Glomerular endothelial cell (primary cell): ENCODE measurements around the gene LDLRAD4. TPM values are rescaled to one million over a fixed set of nuclear protein-coding genes. Genes with fewer than 3 reads are reported as not detected.

Experiments
- DNase-seq: peaks from one replicate; pipeline ENCODE4 v3.0.0-alpha.2; 2011; ENCODE audit warnings: low read depth, low spot score; ENCODE audit errors: extremely low read depth
- total RNA-seq: library from RNA; depleted of rRNA; stranded (reverse); fragments of >200 nt; gene quantifications from 2 replicates; pipeline ENCODE4 v1.2.3, GENCODE V29; 2015

LDLRAD4 gene
- total RNA-seq, 1 donor from 2014 or later: 13.4 TPM

DNA sequence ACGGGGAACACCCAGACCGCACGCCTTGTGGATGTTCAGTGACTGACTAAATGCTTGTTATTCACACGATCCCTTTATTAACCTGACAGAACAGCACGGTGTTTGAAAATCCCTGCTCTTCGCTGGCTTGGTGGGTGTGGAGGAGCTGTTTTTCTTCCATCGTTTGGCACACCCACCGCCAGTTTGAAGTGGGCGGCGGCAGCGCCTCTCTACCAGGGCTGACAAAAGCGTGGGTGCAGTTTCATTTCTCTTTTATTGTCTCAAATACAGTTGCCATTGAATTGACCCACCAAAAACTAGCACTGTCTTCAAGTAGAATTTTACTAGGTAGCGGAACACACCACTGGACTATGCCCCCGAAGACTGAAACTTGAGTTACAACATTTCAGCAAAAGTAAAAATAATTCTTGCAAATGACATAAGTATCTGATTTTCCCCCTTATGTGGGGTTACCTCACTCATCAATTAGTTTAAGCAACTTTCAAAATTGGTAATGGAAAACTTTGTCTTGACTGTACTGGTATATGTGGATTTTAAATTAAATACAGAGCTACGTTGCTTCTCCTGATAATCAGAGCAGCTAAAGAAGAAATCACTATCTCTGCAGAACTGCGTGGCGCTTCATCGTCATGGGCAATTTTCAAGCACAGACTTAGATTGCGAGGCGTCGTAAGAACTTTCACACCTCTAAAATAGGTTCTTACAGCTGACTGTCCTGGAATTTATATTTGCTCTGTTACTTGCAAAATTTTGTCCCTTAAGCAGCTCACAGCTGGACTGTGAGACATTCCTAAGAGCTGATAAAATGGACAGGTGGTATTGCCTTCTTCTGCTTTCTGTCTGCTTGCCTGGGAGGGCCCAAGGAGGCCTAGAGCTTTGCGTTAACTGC is 60.9 kb downstream of the LDLRAD4 start:
- no peak for DNase-seq

DNA sequence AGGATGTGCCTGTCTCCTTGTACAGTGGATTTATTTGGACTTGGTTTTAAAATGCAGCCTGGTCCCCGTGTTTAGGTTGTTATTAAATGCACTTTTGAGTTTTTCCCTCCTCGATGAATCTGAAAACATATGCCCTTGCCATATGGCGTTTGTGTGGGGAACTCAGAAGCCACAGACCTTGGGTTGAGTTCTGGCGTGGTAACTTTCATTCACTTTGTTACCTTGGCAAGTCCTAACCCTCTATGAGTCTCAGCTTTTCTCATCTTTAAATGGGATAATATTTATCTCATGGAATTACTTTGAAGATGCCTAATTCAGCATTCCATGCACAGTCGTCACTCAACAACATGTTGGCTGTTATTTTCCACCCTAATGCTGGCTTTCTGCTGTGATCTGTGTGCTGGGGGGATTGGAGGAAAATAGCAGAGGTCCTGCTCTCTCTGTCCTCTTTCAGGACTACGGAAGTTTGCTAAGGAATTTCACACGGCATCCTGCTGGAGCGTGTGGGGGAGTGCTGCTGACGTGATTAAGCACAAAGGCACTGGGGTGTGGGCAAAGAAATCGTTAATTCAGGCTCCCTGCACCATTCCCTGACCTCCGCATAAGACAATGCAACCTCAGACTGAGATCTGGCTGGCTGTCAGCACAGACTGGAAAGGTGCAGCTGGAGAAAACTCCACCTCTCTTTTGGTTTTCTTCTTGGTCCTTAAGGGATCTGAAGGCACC is 61.7 kb downstream of the LDLRAD4 start:
- no peak for DNase-seq

DNA sequence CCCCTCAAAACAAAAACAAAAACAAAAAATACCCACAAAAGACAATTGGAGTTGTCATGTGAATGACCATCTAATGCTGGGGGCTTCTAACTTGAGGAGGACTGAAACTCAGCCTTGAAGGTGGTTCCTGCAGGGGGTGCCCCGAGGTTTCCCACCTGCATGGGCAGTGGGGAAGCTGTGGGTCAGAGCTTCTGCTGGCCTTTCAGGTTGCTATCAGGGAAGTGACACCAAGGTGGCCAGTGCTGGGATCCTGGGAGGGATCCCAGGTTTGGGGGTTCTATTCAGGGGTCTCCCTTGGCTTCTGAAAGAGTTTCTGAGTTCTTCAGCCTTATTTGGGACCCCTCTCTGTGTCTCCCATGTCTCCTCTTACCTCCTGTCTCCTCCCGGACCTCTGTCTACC is 62.8 kb downstream of the LDLRAD4 start:
- DNase-seq: no peak

DNA sequence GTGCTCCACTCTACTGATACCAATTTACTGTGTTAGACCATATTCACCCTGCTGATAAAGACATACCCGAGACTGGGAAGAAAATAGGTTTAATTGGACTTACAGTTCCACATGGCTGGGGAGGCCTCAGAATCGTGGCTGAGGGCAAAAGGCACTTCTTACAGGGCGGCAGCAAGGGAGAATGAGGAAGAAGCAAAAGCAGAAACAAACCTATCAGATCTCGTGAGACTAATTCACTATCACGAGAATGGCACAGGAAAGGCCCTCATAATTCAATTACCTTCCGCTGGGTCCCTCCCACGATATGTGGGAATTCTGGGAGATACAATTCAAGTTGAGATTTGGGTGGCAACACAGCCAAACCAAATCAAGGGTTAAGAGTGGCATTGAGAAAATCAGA is 65.2 kb downstream of the LDLRAD4 start:
- no peak for DNase-seq

DNA sequence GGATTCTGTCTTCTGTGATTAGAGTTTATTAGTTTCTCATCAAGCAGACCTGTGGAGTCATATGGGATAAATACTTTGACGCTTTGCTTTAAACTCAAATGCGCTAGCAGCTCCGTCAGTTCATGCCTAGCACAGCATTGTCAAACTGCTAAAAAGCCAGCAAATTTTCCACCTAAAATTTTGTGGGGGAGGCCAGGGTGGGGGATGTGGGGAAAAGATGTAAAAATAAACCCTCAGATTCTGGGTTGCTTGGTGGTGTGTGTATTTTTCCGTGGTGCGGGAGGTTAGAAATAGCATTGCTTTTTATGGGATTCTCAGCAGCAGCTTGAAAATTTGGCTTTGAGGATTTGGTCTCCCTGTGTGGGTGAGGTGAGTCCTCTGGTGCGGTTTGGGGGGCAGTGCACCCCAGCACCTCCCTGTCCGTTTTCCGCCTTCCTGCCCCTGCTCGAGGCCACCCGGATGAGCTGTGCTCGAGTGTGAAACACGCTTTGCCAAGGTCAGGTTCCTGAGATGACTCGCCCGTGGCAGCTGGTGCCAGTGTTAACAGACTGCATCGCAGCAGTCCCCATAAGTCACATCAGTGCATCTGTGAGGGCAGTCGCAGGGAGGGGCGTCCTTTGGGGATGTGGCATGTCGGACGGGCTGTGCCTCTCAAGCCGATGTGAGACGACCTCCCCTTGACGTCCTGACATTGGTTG is 65.9 kb downstream of the LDLRAD4 start:
- DNase-seq: no peak

DNA sequence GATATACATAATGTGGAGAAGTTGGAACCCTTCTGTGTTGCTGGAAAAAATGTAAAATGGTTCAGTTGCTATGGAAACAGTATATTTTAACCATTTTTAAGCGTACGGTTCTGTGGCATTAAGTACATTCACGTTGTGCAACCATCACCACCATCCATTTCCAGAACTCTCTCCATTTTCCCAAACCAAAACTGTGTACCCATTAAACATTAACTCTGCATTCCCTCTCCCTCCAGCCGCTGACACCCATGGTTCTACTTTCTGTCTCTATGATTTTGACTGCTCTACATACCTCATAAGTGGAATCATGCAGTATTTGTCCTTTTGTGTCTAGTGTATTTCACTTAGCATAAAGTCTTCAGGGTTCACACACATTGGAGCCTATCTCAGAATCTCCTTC is 67.3 kb downstream of the LDLRAD4 start:
- DNase-seq: no peak

DNA sequence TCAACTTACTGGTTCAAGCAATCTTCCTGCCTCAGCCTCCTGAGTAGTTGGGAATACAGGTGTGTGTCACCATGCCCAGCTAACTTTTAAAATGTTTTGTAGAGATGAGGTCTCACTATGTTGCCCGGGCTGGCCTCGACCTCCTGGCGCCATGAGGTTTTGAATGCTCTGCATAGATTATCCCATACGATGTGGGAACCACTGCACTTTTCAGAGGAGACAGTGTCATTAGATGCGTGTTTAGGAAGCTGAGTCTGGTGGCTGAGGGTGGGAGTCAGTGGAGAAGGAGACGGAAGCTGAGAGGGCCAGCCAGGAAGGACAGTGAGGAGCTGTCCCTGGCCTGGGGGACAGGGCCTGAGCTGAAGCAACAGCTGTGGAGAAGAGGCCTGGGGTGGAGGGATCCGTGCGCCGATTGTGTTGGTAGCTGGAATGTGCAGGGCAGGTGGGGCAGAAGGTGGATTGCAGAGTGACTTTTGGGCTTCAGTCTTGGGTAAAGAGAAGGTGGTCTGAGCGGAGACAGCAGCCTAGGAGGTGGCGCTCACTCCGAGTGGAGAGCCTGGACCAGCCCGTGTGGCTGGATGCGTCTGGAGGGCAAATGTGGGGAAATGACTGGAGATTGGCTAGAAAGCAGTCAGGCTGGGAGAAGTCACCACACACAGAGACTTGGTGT is 68.0 kb downstream of the LDLRAD4 start:
- DNase-seq: no peak

DNA sequence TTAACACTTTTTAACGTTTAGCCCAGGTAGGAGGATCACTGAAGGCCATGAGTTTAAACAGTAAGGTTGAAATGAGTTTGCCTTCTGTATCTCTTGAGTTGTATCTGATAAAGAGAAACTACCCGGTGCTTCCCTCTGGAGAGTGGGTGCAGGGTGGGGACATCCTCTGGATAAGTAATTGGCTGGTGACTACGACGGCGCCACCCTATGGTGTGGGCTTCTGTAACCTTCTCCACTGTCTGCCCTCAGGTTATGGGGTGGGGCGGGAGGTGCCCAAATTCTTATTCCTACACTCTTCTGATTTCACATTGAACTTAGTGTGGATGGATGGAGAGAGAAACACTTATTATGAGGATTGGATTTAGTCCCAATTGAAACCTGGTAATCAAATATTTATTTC is 68.8 kb downstream of the LDLRAD4 start:
- DNase-seq: no peak

DNA sequence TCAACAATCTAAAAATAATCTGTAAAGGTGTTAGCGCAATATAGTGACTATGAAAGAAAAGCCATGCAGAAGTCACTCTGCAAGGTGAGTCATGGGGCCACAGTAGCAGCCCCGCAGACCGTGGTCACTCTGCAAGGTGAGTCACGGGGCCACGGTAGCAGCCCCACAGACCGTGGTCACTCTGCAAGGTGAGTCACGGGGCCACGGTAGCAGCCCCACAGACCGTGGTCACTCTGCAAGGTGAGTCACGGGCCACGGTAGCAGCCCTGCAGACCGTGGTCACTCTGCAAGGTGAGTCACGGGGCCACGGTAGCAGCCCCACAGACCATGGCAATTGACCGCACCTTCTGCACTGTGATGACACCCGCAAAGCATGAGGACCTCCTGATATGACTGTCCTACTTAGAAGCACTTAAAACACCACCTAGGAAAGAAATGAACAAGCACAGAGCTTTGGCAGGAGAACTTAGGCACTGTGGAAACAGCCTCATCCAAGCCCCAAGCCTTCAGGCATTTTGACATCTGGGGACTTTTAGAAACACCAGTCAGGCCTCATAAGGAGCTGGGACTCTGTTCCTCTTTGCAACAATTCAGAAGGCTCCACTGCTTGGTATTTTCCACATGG is 70.1 kb downstream of the LDLRAD4 start:
- no peak for DNase-seq

DNA sequence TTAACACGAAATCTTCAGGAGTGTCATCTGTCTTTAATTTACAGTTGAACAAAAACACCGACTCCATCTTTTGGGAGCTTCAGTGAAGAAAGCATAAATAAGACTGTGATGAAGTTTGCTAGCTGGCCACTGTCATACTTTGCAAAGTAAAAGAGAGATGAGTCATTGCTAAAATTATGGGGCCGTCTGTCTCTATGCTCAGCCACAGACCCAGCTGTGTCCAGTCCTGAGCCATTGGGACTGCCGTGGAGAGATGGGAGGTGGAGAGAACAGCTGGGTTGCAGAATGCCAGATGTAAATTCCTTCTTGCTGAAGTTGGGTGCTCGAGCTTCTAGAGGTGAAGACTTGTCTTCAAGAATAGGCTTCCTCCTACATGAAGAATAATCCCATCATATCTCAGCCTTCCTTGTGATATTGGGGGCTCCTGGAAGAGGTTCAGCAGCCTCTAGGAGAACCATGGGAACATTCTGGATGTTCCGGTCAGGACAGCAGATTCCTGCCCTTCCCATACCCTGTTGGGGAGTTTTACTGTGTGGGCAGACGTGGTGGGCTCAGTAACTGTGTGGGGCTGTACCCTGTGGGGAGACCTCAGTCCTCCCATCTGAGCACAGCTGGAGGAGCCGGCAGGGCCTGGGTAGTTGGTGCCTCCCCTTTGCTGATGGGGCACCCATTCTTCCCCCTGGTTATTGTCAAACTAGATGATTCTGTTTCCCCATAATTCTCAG is 71.1 kb downstream of the LDLRAD4 start:
- DNase-seq: no peak

DNA sequence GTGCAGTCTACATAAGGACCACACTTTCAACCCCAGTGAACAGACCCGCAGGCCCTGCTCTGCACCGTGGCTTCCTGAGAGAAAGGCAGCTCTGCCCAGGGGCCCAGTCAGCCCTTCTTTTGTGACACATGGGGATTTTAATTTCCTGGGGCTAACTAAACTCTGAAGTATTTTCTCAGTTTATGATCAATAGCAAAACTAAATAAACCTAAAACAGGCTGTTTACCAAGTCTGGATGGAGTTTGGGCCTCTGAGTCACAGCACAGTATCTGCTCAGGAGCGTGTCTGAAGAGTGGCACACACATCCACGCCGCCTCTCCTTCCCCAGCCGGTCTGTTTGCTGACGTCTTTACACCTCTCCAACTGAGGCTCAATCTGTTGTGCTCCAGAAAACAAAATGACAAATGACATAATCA is 72.3 kb downstream of the LDLRAD4 start:
- no peak for DNase-seq

DNA sequence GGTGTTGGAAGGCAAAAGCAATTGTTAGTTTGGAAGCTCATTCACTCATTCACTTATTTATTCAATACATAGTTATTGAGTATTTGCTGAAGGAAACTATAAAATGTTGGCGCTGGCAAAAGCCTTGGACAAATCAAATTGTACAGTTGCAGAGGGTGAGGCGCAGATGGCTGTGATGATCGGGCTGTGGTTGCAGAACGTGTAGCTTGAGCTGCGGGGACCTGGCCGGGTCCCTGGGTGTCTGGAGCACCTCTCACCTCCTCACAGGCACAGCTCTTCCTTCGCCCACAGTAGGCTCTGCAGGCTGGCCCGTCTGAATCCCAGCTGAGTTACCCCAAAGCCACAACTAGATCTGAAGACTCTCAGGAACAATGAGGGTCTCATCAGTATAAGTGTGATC is 72.7 kb downstream of the LDLRAD4 start:
- DNase-seq: no peak

DNA sequence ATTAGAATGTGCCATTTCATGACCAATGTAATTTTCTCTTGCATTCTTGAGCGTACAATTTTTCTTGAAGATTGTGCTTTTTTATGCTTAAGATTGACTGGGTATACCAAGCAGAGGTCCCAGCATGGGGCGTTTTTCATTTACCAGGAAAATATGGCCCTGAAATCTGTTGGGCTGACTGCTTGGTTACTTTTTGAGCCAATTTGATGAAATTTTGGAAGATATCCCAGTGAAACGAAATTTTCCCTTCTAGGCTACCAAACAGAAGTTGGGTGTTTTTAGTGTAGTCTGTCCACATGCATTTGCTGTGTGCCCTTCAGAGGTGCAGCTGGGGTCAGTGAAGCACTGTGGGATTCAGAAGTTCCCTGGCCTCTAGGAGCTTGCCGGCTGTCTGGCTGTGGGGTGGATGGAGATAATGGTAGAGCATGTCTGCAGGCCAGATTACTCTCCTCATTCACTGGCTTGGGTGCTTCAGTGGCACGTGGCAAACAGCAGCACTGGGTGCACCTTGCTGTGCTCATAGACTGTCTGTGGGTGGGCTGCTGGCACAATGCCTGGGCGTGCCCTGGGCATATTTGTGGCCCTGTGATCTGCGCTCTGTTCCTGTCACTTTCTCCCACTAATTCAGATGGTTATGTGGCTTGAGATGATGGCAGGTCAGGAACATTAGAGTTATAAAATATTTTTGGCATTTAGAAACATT is 73.3 kb downstream of the LDLRAD4 start:
- DNase-seq: no peak

DNA sequence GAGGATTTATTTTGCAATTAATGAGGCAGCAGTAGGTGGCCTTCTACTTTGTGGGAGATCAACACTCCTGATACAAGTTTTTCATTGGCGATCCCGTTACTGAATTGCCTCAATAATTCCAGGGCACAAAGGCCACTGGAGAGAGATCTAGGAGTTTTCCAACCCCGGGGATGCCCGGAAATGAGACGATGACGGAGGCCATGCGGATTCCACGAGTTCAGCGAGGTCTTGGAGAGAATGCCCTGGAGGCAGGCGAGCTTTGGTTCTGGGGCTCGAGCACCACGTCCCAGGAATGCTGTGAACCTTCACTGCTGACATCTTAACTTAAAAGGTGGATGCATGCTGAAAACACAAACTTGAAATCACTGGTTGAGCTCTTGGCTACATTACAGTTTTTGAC is 74.2 kb downstream of the LDLRAD4 start:
- DNase-seq: no peak

DNA sequence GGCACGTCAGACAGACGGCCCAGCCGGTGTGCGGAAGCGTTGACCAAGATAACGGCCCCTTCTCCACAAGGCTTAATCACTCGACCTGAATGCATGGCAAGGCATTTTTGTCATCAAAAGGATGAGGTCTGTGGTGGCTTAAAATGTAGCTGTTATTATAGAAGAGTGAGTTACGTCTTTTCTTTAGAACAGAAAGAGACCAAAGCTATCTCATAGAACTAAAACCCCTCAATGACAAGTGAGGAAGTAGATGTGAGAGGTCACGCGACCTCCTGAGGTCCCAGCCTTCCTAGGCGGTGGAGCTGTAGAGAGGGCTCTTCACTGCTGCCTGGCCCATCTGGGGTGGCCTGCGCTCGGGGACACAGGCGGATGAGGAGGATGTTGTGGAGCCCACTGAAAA is 75.7 kb downstream of the LDLRAD4 start:
- DNase-seq: no peak

DNA sequence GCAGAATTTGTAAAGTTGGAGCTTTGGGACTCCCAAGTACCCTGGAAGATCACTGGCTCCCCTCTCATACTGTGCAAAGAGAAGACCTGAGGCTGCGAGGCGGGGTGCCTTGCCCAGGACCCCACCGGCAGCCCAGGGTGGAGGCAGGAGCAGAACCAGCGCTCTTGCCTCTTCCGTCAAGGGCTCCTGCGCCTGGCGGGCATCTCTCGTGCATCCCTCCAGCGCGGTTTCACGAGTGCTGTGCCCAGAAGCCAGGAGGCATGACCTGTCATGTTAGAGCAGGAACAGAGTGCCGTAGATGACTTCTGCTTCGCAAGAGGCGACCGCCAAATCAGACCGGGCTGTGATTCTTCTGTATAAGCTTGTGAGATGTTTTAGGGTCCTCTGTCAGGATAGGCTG is 77.3 kb downstream of the LDLRAD4 start:
- no peak for DNase-seq

DNA sequence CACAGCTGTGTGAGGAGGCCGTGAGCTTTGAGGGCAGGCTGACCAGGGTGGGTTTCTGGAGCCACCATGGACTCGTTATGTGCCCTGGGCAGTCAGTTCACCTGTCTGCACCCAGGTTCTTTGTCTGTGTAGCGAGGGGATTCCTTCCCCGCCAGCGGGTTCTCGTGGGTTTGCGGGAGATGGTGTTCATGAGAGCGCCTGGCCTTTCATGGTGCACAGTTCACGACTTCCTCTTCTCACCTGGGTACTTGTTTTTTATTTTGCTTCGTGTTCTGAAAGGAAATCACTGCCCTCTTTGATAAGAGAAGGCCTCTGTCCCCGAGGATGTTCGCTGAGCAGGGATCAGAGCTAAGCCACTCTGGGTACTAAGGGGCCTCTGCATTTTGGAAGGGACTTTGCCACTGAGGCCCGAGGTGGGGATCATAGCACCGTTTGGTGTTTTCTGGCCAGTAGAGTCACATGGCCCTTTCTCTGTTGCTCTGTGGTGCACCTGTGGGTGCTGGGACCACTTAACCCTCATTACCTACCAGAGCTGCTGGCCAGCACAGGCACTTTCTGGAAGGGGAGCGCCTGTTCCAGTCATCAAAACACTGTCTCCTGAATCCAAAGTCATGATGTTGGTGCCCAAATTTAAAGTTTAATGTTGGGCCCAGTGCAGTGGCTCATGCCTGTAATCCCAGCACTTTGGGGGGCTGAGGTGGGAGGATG is 78.5 kb downstream of the LDLRAD4 start:
- no peak for DNase-seq

DNA sequence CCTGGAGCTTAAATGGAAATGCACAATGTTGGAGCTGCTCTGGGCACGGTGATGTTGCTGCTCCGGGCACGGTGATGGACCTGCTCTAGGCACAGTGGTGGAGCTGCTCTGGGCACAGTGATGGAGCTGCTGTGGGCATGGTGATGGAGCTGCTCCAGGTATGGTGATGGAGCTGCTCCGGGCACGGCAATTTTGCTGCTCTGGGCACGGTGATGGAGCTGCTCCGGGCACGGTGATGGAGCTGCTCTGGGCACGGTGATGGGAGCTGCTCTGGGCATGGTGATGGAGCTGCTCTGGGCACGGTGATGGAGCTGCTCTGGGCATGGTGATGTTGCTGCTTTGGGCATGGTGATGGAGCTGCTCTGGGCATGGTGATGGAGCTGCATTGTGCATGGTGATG is 79.7 kb downstream of the LDLRAD4 start:
- DNase-seq: no peak

DNA sequence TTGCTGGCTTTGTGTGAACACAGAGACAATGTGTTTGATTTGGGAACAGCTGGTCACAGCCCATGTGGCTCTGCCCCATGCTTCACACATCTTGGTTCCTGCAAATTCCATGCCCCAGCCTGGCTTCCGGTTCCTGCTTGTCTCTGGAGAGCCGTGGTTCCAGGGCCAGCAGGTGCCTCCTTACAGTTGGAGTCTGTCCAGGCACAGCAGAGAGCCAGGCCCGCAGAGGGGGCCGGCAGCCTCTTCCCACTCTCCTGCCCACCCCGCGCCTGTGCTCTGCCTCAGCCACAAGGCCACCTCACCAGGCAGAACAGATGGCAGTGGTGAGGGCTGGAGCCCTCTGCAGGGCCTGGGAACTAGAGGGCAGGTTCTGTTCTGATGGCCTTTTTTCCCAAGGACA is 81.5 kb downstream of the LDLRAD4 start:
- no peak for DNase-seq
